EH (cell line): ENCODE measurements around the gene PLK5.
"Not testable (repeated sequence)": the region's sequence is repeated elsewhere in the genome, so short reads cannot be mapped to it uniquely, and the experiment has no call there.

Experiments used
- DNase-seq: peaks from one replicate; pipeline ENCODE4 v3.0.0-alpha.2; 2015; ENCODE audit warnings: low read depth

PLK5 gene

DNA sequence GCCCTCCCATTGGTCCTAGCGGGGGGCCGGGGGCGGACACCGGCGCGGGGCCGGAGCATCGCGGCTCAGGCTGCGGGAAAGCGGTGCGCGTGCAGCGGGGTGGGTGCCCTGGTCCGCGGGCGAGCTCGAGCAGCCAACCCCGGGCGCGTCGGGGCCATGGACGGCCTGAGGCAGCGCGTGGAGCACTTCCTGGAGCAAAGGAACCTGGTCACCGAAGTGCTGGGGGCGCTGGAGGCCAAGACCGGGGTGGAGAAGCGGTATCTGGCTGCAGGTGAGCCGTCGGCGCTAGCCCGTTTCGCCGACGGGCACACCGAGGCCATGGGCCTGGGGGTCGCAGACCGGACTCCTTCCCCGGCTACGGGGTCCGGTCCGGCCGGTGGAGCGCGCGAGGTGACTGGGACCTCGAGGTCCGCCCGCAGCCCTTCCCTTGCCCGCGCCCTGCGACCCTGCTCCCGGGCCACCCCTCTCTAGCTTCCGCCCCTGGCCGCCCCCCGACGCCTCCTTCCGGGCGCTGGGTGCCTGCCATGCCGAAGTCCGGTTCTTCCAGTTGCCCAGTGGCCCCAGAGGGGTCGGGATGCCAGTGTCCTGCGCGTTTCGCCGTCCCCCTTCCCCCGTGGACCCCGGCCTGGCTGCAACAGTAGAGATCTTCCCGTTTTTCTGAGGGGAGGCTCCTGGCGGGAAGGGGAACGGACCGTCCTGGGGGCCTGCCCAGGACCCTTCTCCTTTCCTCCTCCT, 32.6 kb upstream of the PLK5 start, which contains the start of gene REEP6:
Gene REEP6 (plus strand): TSS at position 68 of the 735 bp plus-strand sequence. CDS start 89 bp downstream, at position 157.
- no peak for DNase-seq

- no peak for DNase-seq
These were observed 32.1 kb upstream of the PLK5 start for GRCh38 chr19:1491849-1492170.

- DNase-seq, result no peak
These were observed 31.3 kb upstream of the PLK5 start for GRCh38 chr19:1492474-1493006.

GRCh38 chr19:1494115-1494815, 29.6 kb upstream of the PLK5 start:
- no peak for DNase-seq

- no peak for DNase-seq
These were observed 28.7 kb upstream of the PLK5 start for GRCh38 chr19:1495051-1495798.

GRCh38 chr19:1495799-1496713, 27.8 kb upstream of the PLK5 start:
- no peak for DNase-seq

DNA sequence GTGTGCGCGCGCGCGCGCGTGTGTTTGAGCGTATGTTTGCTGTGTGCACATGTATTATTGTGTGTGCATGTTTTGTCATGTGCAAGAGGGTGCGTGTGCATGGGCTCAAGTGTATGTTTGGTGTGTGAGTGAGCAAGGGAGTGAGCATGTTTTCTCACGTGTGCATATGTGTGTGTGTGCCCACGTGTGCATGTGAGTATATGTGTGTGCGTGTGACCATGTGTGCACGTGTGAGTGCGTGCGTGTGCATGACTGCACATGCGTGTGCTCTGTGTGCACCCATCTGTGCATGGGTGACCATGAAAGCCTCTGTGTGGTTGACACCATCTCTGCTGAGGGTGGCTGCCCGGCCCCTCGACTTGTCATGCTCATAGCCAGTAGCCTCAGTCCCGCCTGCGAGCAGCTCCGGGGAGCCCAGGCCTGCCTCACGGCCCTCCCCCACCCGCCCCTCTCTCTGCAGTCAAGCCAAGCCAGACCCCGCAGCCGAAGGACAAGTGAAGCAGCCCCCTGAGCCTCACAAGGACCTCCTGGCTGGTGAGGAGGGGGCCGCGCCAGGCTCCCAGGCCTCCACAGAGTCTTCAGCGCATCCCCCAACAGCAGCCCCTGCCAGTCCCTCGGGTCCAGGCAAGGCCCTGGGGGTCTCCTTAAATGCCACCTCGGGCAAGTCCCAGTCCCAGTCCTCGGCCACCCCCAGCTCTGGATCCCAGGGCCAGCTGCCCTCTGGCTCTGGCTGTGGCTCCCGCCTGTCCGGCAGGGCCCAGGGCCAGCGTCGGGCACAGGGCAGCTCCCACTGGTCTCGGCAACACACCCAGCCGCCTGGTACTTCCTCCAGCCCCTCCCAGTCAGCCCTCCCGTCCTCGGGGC, 26.9 kb upstream of the PLK5 start:
- DNase-seq, result no peak

- DNase-seq, result no peak
These were observed 26.2 kb upstream of the PLK5 start for GRCh38 chr19:1497578-1498235.

- DNase-seq, result not testable (repeated sequence)
These were observed 24.6 kb upstream of the PLK5 start for GRCh38 chr19:1499231-1499630.

- DNase-seq, result no peak
These were observed 22.7 kb upstream of the PLK5 start for GRCh38 chr19:1501200-1501595.

- no peak for DNase-seq
These were observed 21.3 kb upstream of the PLK5 start for GRCh38 chr19:1502433-1503088.

DNA sequence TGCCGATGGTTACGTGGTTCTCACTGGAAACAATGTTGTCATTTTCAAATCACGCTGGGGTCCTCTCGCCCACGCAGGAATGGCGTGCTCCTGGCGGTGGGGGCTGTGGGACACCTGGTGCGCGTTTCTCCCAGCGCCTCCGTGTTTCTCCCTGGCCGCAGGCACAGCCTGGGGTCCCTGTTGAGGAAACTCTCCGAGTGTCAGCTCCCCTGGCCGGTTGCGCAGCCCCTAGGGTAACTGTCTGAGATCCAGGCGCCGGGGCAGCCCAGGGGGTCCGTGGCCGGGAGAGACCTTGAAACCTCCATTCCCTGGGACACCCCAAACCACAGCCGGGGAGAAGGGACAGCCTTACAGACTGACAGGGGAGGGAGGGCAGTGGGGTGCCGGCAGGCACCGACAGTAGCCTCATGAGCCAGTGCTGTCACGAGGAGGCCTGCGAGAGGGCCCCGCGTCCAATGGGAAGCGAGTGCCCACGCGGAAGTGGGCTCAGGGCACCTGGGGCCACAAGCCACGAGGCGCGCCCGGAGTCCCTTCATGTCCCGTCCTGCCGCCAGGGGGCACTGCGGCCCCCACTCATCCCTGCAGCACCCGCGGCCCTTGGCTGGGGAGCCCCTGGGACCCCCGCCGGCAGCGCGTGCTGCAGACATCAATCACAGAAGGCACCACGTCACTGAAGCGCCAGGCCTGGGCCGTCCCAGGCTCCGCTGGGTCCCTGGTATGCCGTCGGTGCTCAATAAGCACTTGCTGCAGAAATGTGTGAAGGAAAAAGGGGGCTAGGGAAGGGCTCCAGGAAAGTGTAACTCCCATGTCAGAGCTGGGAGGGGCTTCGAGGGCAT, 20.6 kb upstream of the PLK5 start:
- peak; percentile 40 for DNase-seq

GRCh38 chr19:1503925-1504773, 19.7 kb upstream of the PLK5 start:
- no peak for DNase-seq

DNA sequence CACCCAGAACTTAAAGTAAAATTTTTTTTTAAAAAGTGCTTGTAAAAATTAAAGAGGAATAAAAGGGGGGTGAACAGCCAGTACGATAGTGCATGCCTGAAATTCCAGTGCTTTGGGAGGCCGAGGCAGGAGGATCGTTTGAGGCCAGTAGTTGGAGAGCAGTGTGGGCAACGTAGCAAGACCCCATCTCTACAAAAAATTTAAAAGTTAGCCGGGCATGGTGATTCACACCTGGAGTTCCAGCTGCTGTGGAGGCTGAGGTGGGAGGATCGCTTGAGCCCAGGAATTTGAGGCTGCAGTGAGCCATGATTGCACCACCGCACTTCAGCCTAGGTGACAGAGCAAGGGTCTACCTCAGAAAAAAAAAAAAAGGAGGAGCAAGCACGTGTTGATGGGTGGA, 18.9 kb upstream of the PLK5 start:
- DNase-seq, result no peak

GRCh38 chr19:1505991-1506881, 17.6 kb upstream of the PLK5 start:
- DNase-seq, result no peak

GRCh38 chr19:1507192-1507660, 16.7 kb upstream of the PLK5 start:
- DNase-seq, result no peak
